Bronchial epithelial cell (primary cell): ENCODE results near the gene IPCEF1. TPM values are rescaled to one million over a fixed set of nuclear protein-coding genes. Genes with fewer than 3 reads are reported as not detected.

Experiments
- DNase-seq: peaks from one replicate; pipeline ENCODE4 v3.0.0-alpha.2; 2010; ENCODE audit warnings: low read depth
- FAIRE-seq: peaks from 2 replicates; lab custom pipeline; 2011; peaks lifted over from hg19 to GRCh38; lab: Jason Lieb, UNC
- H3K27me3 ChIP-seq: 2 replicates; pipeline ENCODE4 v1.5.1; 2011; ENCODE audit warnings: low read length; ENCODE audit not compliant: control insufficient read depth, insufficient read depth
- H3K36me3 ChIP-seq: 2 replicates; pipeline ENCODE4 v1.5.1; 2011; ENCODE audit warnings: low read length; ENCODE audit not compliant: control insufficient read depth, insufficient read depth
- H3K4me3 ChIP-seq: 2 replicates; pipeline ENCODE4 v1.5.1; 2011; ENCODE audit warnings: mild to moderate bottlenecking, low read depth, low read length, control low read depth
- CTCF ChIP-seq: IDR thresholded peaks from 2 replicates; pipeline ENCODE4 v1.5.1; 2011; ENCODE audit warnings: mild to moderate bottlenecking, moderate library complexity, low read length, control low read depth, inconsistent platforms; ENCODE audit not compliant: insufficient read depth, severe bottlenecking
- total RNA-seq: library from RNA; depleted of rRNA; stranded (reverse); fragments of >200 nt; gene quantifications from 2 replicates; pipeline ENCODE4 v1.2.1, GENCODE V29; 2014

IPCEF1 gene
- total RNA-seq, 1 donor from 2014 or later = under 0.01 TPM

GRCh38 chr6:154297210-154297609 lies 59.4 kb downstream of the IPCEF1 start:
- FAIRE-seq = no peak
- no peak for TF ChIP-seq CTCF
- H3K4me3 ChIP-seq = no peak overlapping the region

GRCh38 chr6:154295733-154296132 lies 60.9 kb downstream of the IPCEF1 start:
- DNase-seq (no peak), FAIRE-seq (no peak)
- no peak for TF ChIP-seq CTCF
- H3K4me3 ChIP-seq = no peak overlapping the region
- no peaks in the 10 kb centered on the region for H3K27me3 ChIP-seq
- no peaks in the 10 kb centered on the region for H3K36me3 ChIP-seq

More at GRCh38 chr6:154297210-154297609, 59.4 kb downstream of the IPCEF1 start:
- DNase-seq = no peak
- H3K27me3 ChIP-seq = no peaks in the 10 kb centered on the region
- no peaks in the 10 kb centered on the region for H3K36me3 ChIP-seq

- Histone ChIP-seq H3K27me3 (no peaks in the 10 kb centered on the region), H3K36me3 (no peaks in the 10 kb centered on the region), H3K4me3 (no peak overlapping the region)
- TF ChIP-seq CTCF = no peak
- peak; percentile 89 for DNase-seq
- no peak for FAIRE-seq
Measured at GRCh38 chr6:154292855-154293519, 63.6 kb downstream of the IPCEF1 start.

GRCh38 chr6:154292066-154292465 lies 64.5 kb downstream of the IPCEF1 start:
- no peak for FAIRE-seq
- DNase-seq = peak; percentile 82

GRCh38 chr6:154289818-154290508 lies 66.6 kb downstream of the IPCEF1 start:
- TF ChIP-seq CTCF = no peak
- no peak overlapping the region for H3K4me3 ChIP-seq
- no peak for FAIRE-seq
- no peak for DNase-seq
- no peaks in the 10 kb centered on the region for H3K27me3 ChIP-seq
- H3K36me3 ChIP-seq = no peaks in the 10 kb centered on the region

More at GRCh38 chr6:154292066-154292465, 64.5 kb downstream of the IPCEF1 start:
- no peak for TF ChIP-seq CTCF
- H3K27me3 ChIP-seq = no peaks in the 10 kb centered on the region
- no peaks in the 10 kb centered on the region for H3K36me3 ChIP-seq
- no peak overlapping the region for H3K4me3 ChIP-seq
